OCI-LY1 (cell line): ENCODE measurements around the gene STK38.
A peak's percentile ranks its signal among the peaks of the same experiment; 100 is the strongest.

Experiments used
- H2AFZ ChIP-seq: fragments of 200-600 bp; sonication (generic), shearing (Covaris generic); 2 replicates; pipeline ENCODE4 v1.6.0; 2014; ENCODE audit warnings: antibody characterized with exemption, mild to moderate bottlenecking, low read length
- H3F3A ChIP-seq: fragments of 200-600 bp; sonication (generic), shearing (Covaris generic); 2 replicates; pipeline ENCODE4 v1.6.0; 2014; ENCODE audit warnings: mild to moderate bottlenecking, antibody characterized with exemption, low read length, moderate library complexity; ENCODE audit not compliant: insufficient read depth
- H3K27ac ChIP-seq: fragments of 200-600 bp; sonication (generic); 2 replicates; pipeline ENCODE4 v1.5.1; 2014; ENCODE audit warnings: low read length, mixed run types, mild to moderate bottlenecking, low read depth; ENCODE audit not compliant: poor library complexity, severe bottlenecking
- H3K27me3 ChIP-seq: fragments of 200-600 bp; sonication (generic); 2 replicates; pipeline ENCODE4 v1.6.0; 2014; ENCODE audit warnings: antibody characterized with exemption, mild to moderate bottlenecking, low read length, moderate library complexity; ENCODE audit not compliant: insufficient read depth
- H3K36me3 ChIP-seq: fragments of 200-600 bp; sonication (generic); 2 replicates; pipeline ENCODE4 v1.6.1; 2014; ENCODE audit warnings: mild to moderate bottlenecking, antibody characterized with exemption, low read length, moderate library complexity, mixed read lengths; ENCODE audit not compliant: insufficient read depth
- H3K4me1 ChIP-seq: fragments of 200-600 bp; sonication (generic); 2 replicates; pipeline ENCODE4 v1.5.1; 2014; ENCODE audit warnings: mild to moderate bottlenecking, low read length, moderate library complexity; ENCODE audit not compliant: insufficient read depth, severe bottlenecking
- H3K4me2 ChIP-seq: fragments of 200-600 bp; sonication (generic), shearing (Covaris generic); 2 replicates; pipeline ENCODE4 v1.6.1; 2014; ENCODE audit warnings: low read length
- H3K4me3 ChIP-seq: fragments of 200-600 bp; sonication (generic); 2 replicates; pipeline ENCODE4 v1.5.1; 2014; ENCODE audit warnings: low read length, low read depth, mild to moderate bottlenecking, mixed read lengths; ENCODE audit not compliant: poor library complexity, severe bottlenecking
- H3K79me2 ChIP-seq: fragments of 200-600 bp; shearing (Covaris generic); 2 replicates; pipeline ENCODE4 v1.6.1; 2016; ENCODE audit warnings: mixed run types, low read length, mixed read lengths; ENCODE audit not compliant: insufficient read depth
- H3K9ac ChIP-seq: fragments of 200-600 bp; sonication (generic), shearing (Covaris generic); 2 replicates; pipeline ENCODE4 v1.6.1; 2014; ENCODE audit warnings: mild to moderate bottlenecking, low read length, mixed read lengths
- H3K9me2 ChIP-seq: fragments of 200-600 bp; sonication (generic), shearing (Covaris generic); 2 replicates; pipeline ENCODE4 v1.6.1; 2014; ENCODE audit warnings: low read depth, mild to moderate bottlenecking, low read length, mixed read lengths
- H3K9me3 ChIP-seq: fragments of 200-600 bp; shearing (Covaris generic); 2 replicates; pipeline ENCODE4 v1.6.1; 2014; ENCODE audit warnings: low read length, mixed read lengths
- H4K20me1 ChIP-seq: fragments of 200-600 bp; sonication (generic), shearing (Covaris generic); 2 replicates; pipeline ENCODE4 v1.6.0; 2016; ENCODE audit warnings: mild to moderate bottlenecking, low read length; ENCODE audit not compliant: insufficient read depth
- EZH2 ChIP-seq: fragments of 200-600 bp; sonication (generic), shearing (Covaris generic); IDR thresholded peaks from 2 replicates; pipeline ENCODE4 v1.8.0; 2017; ENCODE audit warnings: borderline replicate concordance, mixed run types, mild to moderate bottlenecking, antibody characterized with exemption, low read length, moderate library complexity, mixed read lengths
- TF ChIP-seq, protein P1 (sequence below): fragments of 200-600 bp; sonication (generic), shearing (Covaris generic); IDR thresholded peaks from 2 replicates; pipeline ENCODE4 v1.5.1; 2017; ENCODE audit warnings: mild to moderate bottlenecking, antibody characterized with exemption, low read length, moderate library complexity, mixed read lengths

The STK38 gene

DNA sequence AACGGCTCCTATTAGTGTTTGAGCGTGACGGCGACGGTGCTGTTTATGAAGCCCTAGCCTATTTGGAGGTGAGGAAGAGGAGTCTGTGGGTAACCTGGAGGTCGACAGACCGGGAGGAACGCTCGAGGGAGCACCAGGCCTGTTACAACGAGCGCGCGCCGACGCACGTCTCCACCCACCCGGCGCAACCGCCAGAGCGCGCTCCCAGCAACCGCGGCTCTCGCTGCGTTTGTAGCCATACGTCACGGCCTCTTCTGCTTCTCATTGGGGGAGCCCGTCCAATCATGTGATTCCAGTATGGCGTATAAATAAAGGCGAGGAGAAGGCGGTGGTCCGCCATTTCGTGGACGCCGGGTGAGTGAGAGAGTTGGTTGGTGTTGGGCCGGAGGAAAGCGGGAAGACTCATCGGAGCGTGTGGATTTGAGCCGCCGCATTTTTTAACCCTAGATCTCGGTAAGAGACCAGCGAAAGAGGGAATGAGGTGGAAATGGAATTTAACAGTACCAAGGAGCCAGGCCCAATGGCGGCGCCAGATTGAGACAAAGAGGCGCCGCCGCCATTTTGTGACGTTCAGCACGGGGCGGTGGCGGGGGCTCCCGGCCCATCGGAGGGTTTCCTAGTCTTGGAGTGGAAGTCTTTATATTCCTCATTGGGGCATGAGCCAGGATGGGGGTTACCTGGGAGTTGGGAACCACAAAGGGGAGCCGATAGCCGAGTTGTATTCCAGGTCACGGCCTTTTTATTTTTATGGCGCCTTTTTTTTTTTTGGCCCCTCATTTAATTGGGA lies 46.9 kb upstream of the STK38 start, which contains the start of gene SRSF3:
Gene SRSF3, plus strand, starts transcription at position 334 of the 787 bp plus-strand sequence. CDS start 2,401 bp downstream, outside the sequence.
- TF ChIP-seq, protein P1, sequence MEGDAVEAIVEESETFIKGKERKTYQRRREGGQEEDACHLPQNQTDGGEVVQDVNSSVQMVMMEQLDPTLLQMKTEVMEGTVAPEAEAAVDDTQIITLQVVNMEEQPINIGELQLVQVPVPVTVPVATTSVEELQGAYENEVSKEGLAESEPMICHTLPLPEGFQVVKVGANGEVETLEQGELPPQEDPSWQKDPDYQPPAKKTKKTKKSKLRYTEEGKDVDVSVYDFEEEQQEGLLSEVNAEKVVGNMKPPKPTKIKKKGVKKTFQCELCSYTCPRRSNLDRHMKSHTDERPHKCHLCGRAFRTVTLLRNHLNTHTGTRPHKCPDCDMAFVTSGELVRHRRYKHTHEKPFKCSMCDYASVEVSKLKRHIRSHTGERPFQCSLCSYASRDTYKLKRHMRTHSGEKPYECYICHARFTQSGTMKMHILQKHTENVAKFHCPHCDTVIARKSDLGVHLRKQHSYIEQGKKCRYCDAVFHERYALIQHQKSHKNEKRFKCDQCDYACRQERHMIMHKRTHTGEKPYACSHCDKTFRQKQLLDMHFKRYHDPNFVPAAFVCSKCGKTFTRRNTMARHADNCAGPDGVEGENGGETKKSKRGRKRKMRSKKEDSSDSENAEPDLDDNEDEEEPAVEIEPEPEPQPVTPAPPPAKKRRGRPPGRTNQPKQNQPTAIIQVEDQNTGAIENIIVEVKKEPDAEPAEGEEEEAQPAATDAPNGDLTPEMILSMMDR = no peak
- TF ChIP-seq EZH2 = no peak
- Histone ChIP-seq H3K27me3 (no peaks in the 10 kb centered on the region), H3F3A (0 out of 2 replicates have a peak, but pooled peaks cover 14% of the 10 kb centered on the region), H3K4me2 (peak within 1 kb of the TSS; percentile 95), H3K9me3 (no peaks in the 10 kb centered on the region), H3K27ac (peak within 1 kb of the TSS; percentile 99), H3K4me1 (peaks cover 53% of the 10 kb centered on the region), H3K9me2 (no peaks in the 10 kb centered on the region), H3K79me2 (peaks cover 50% of the 10 kb centered on the region), H4K20me1 (peaks cover 9% of the 10 kb centered on the region), H2AFZ (no peak within 1 kb of the TSS), H3K4me3 (peak within 1 kb of the TSS; percentile 100), H3K9ac (peak within 1 kb of the TSS; percentile 99), H3K36me3 (peaks cover 47% of the 10 kb centered on the region)

- H3K4me1 ChIP-seq = peaks cover 47% of the 10 kb centered on the region
- H4K20me1 ChIP-seq = peaks cover 7% of the 10 kb centered on the region; the same call in 1 of the 2 replicates
- H3K4me2 ChIP-seq = peak overlapping the region; percentile 95
- no peaks in the 10 kb centered on the region for H3K9me2 ChIP-seq
- 0 out of 2 replicates have a peak, but pooled peaks cover 7% of the 10 kb centered on the region for H3F3A ChIP-seq
- H3K36me3 ChIP-seq = peaks cover 41% of the 10 kb centered on the region
- H3K79me2 ChIP-seq = peaks cover 44% of the 10 kb centered on the region
- H3K27ac ChIP-seq = peak overlapping the region; percentile 99
- TF ChIP-seq EZH2 = no peak
- TF ChIP-seq, protein P1 = no peak
- H3K4me3 ChIP-seq = peak overlapping the region; percentile 100
- peak overlapping the region; percentile 96 for H3K9ac ChIP-seq
- H3K27me3 ChIP-seq = no peaks in the 10 kb centered on the region
- H3K9me3 ChIP-seq = no peaks in the 10 kb centered on the region
- no peak overlapping the region for H2AFZ ChIP-seq
Observed at GRCh38 chr6:36593569-36594028, 46.3 kb upstream of the STK38 start.

GRCh38 chr6:36592221-36592655 lies 45.0 kb upstream of the STK38 start:
- Histone ChIP-seq H4K20me1 (0 out of 2 replicates have a peak, but pooled peaks cover 4% of the 10 kb centered on the region), H2AFZ (no peak overlapping the region), H3K9me2 (no peaks in the 10 kb centered on the region), H3K4me3 (peak overlapping the region; percentile 100), H3K36me3 (peaks cover 27% of the 10 kb centered on the region), H3K9me3 (no peaks in the 10 kb centered on the region), H3K79me2 (peaks cover 30% of the 10 kb centered on the region), H3K27me3 (no peaks in the 10 kb centered on the region), H3K4me1 (peaks cover 34% of the 10 kb centered on the region), H3K27ac (peak overlapping the region; percentile 99), H3K9ac (peak overlapping the region; percentile 27; the same call in 1 of the 2 replicates), H3F3A (0 out of 2 replicates have a peak, but pooled peaks cover 5% of the 10 kb centered on the region), H3K4me2 (peak overlapping the region; percentile 46)
- TF ChIP-seq, protein P1 = no peak
- TF ChIP-seq EZH2 = no peak
